Activated effector memory CD4-positive, alpha-beta T cell treated with Interleukin-2 at 50 U/mL for 16 hours (primary cell): ENCODE measurements around the gene NOL3.

Experiments
- DNase-seq: peaks from one replicate; pipeline ENCODE4 v3.0.0-alpha.2; 2020

The NOL3 gene

GRCh38 chr16:67173323-67173722 is 3.0 kb downstream of the NOL3 start:
- no peak for DNase-seq

GRCh38 chr16:67173808-67174705 is 3.7 kb downstream of the NOL3 start:
- peak; percentile 63 for DNase-seq

DNA sequence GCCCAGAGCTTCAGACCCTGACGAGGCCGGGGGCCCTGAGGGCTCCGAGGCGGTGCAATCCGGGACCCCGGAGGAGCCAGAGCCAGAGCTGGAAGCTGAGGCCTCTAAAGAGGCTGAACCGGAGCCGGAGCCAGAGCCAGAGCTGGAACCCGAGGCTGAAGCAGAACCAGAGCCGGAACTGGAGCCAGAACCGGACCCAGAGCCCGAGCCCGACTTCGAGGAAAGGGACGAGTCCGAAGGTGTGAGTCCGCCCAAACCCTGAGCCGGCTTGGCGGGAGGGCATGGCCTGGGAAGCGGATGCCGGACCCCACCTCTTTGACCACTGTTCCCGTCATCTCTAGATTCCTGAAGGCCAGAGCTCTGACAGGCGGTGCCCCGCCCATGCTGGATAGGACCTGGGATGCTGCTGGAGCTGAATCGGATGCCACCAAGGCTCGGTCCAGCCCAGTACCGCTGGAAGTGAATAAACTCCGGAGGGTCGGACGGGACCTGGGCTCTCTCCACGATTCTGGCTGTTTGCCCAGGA is 4.4 kb downstream of the NOL3 start:
- no peak for DNase-seq

DNA sequence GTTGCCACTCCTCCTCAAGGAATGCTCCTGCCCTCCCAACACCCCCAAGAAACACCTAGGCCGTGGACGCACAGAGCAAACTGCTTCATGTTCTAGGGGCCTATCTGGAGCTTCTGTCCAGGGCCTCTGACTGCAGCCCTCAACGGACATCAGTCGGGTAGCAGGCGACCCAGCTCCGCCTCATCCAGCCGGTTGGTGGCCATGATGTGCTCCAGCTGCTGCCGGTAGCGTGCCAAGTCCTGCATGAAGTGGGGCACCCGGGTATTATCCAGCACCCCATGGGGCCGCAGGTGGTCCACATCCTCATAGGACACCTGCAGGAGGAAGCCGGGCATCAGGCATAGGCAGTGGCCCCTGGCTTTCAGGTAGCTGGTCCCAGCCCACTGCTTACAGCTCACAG is 6.3 kb downstream of the NOL3 start:
- no peak for DNase-seq

DNA sequence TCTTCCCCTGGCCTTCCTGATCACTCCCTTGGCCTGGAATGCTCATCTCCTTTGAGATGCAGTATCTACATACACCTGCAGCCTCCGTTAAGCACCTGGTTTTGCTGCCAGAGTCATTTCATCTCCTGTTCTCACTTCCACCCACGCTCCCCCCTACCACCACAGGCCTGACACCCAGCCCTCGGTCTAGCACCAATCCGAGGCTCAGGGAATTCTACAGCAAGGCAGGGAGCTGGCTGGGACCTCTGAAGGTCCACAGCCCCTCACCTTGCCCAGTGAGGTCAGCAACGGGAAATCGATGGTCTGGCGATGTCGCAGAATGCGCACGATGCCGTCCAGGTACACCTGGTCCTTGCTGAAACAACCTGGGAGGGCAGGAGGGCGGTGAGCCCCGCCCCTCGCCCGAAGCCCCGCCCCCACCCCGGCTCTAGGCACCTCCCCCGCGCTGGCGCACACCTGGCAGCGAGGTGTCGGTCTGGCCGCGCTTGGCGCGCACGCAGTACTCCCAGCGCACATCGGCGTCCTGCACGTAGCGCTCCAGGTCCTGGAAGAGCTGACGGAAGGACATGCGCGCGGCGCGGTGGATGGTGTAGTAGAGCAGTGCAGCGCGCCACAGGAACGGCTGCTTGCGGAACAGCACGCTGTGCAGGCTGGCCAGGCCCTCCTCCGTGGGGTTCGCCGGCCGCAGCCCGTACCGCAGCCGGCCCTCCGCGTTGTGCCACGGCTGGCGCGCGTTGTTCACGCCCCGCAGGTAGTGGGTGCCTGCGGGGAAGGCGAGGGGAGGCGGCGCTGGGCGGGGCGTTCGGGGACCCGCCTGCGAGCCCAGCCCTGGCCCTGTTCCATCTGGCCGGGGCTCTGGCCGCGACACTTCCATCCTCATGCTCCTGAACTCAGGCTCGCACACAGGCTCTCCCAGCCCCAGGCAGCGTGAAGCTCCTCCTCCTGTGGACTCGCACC is 7.7 kb downstream of the NOL3 start:
- peak; percentile 57 for DNase-seq

DNA sequence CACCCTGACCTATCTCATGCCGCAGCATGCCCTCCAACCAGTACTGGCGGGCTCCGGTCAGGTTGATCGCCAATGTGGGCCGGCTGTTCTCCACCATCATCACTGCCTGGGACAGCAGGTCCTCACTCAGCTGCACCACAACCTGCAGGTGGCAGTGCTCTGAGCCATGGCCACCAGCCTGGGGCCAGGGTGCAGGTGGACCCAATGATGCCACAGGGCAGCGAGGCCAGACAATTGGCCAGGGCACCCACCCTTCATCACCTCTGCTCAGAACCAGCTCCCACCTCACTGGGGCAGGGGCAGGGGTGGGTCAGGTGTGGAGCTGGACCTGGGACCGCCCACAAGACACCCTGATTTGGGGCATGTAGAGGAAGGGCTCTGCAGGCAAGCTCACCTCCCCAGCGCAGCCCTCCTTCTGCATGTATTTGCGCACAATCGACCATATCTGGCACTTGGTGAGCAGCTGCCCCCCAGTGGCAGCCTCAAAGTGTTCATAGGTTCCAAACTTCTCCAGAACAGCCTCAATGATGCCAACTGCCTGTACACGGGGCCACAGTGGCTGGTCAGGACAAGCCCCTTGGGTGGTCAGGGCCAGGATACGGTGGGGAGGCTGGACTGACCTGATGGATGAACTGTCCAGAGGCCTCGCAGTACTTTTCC is 9.2 kb downstream of the NOL3 start:
- no peak for DNase-seq

GRCh38 chr16:67180166-67180565 is 9.8 kb downstream of the NOL3 start:
- DNase-seq: no peak

DNA sequence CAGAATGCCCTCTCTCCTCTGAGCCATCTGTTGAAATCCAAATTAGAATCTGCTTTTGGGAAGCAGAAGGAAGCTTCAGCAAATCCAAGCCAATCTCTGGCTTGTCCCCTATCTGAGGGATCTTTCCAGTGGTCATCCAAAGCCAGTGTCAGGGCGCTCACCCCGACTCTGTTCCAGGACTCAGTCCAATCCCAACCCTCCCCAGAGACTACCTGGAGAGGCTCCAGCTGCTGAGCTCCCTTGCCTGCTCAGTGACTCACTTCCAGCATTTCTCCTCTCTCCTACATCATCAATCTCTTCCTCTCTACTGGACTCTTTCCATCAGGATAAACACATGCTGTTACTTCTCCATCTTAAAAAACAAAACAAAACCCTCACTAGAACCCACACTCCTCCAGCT is 11.0 kb downstream of the NOL3 start:
- DNase-seq: no peak

- no peak for DNase-seq
Observed at GRCh38 chr16:67182288-67182687, 11.9 kb downstream of the NOL3 start.

DNA sequence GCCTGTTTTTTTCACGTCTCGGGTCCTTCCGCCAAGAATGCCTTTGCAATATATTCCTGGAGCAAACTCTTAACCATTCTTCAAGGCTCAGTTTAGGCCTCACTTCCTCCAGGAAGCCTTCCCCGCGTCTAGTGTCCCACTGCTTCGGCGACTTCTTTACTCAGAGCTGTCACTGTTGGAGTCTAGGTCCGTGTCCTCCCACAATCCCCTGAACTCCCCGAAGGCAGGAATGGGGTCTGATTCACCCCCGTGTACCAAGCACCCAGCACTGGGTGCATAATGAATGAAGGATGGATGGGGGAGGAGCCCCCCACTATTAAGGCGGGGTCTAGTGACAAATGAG is 12.9 kb downstream of the NOL3 start:
- DNase-seq: no peak

DNA sequence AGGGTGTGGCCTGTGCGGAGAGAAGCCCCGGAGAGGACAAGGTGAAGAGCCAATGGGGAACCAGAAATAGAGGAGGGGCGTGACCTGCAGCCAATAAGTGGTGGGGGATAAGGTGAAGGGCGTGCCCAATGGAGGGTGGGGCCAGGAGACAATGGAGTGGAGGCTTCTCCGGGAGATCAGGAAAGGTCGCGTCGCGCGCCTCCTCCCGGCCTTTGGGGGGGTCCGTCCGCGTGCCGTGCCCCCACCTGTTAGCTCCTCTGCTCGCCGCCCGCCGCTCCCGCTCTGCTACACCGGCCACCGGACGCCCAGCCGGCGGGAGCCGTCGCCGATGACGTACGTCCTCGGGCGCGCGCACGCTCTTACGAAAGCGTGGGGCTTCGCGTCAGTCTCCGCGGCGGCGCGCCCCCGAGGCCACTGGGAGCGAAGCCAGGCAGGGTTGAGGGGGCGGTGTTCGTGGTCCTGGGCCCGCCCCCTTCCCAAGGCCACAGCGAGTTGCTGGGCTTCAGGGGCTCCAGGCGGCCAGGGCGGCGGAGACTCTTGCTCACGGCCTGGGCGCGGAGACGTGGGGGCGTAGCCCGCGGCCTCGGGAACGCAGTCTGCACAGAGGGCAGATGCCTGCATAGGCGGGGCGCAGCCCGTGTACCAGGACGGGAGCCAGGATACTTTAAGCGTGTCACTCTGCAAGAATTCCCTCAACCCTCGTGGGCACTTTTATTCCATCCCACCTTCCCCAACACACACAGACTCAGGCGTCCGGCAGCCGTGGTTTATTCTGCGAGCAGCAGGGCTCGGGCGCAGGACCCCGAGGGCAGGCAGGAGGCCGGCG is 13.5 kb downstream of the NOL3 start, which contains the start of gene MATCAP1:
TSS of gene MATCAP1 (minus strand) at position 337 of the 826 bp plus-strand sequence. CDS start 3,353 bp downstream, outside the sequence.
- peak; percentile 89 for DNase-seq

- DNase-seq: no peak
Observed at GRCh38 chr16:67184453-67184994, 14.2 kb downstream of the NOL3 start.

GRCh38 chr16:67184995-67185650 is 14.8 kb downstream of the NOL3 start:
- DNase-seq: peak; percentile 74

DNA sequence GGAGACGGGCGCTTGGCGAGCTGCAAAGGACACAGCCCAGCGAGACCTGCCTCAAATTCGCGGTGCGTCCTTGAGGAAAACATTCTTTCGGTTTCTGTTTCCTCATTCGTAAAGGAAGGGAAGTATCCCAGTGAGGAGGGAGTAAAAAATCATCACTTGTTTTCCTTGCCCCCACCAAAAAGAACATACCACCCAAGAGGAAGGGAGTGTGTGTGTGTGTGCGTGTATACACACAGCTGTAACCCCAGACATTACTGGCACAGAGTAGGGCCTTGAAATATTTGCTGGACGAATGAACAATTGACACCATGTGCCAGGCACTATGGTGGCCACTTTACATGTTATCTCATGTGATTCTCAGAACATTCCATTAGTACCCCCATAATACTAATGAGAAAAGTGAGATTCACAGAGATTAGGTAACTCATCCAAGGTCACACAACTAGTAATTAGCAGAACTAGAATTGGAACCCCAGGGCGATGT is 15.4 kb downstream of the NOL3 start:
- no peak for DNase-seq

- DNase-seq: no peak
Observed at GRCh38 chr16:67186550-67186950, 16.2 kb downstream of the NOL3 start.

GRCh38 chr16:67187175-67187890 is 17.0 kb downstream of the NOL3 start:
- no peak for DNase-seq

DNA sequence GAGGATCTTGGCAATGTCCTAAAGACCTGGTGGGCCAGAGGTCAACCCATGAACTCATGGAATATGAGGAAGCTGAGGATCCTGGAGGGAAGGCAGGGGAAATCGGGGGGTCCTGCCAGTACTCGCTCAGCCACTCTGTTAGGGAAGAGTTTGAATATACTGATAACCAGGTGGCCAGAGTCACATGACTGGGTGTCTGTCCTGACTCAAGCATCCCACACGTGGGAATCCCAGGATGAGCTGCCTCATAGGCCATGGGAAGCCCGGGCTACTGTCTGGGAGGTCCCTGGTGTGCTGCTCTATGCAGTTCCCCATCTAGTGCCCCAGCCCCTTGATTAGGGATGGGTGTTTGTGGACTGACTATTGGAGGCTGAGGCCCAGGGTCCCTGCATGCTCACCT is 18.0 kb downstream of the NOL3 start:
- no peak for DNase-seq

GRCh38 chr16:67188798-67189197 is 18.5 kb downstream of the NOL3 start:
- no peak for DNase-seq

DNA sequence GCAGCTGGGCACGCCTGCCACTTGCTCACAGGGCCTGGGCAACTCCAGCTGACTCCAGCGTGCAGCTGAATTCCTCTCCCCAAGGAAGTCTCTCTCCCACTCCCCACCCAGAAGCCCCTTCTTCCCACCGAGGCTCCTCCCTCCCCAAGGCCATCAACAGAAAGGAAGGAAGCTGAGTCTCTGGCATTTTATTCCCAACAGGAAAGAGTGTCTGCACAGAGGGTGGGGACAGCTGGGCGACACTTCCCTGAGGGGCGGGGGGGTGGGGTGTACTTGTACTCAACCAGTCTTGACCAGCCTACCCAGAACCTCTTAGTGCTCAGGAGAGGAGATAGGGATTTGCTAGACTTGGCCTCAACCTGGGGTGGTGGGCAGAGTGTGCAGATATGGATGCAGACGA is 19.7 kb downstream of the NOL3 start, which contains the start of gene EXOC3L1:
TSS of gene EXOC3L1 (minus strand) at position 96 of the 400 bp plus-strand sequence. CDS start 460 bp downstream, outside the sequence.
- no peak for DNase-seq
